ENCODE data around the gene DUSP19. TPM values are rescaled to one million over a fixed set of nuclear protein-coding genes. Genes with fewer than 3 reads are reported as not detected.
"Not testable (repeated sequence)": the region's sequence is repeated elsewhere in the genome, so short reads cannot be mapped to it uniquely, and the experiment has no call there.

Gene DUSP19
- 0.87 and 1.8 TPM in 2 replicates for total RNA-seq

DNA sequence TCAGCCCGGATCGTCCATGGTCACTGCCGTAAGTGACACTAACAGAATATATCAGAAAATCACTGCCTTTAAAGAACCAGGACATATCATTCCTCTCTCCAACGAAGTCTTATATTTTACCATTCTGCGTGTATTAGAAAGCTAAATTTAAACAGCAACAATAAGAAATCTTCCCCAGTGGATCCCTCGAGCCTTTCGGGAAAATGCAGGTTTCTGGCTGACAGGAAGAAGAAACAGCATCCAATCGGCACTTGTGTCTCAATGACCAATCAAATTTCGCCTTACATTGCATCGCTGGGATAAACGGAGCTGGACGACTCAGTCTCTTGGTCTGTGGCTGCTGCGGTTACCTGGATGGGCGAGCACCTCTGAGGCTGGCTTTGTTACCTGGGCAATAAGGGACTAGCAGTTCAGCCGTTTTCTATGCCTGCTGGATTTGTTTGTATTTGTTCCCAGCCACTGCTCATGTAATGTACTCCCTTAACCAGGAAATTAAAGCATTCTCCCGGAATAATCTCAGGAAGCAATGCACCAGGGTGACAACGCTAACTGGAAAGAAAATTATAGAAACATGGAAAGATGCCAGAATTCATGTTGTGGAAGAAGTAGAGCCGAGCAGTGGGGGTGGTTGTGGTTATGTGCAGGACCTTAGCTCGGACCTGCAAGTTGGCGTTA is at the start of gene DUSP19:
TSS of gene DUSP19 (plus strand) at position 284 of the 675 bp plus-strand sequence. CDS start at position 471, 187 bp downstream.
- DNase-seq (ENCODE audit: low read depth) = peak; percentile 98

DNA sequence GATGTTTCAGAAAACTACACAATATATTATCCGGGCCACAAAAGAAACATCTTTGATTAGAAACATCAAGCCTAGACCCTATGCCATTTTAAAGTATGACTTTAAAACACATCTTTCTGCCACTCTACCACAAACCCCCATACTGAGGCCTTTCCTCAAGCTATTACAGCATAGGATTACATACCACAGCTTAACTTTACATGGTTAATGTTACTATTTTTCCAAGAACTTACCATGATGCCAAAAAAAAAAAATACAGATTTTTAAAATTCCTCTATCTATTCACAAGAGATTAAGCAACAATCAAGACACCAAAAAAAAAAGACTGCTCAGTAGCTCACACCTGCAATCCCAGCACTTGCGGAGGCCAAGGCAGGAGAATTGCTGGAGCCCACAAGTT is 49.3 kb upstream of the DUSP19 start:
- no peak for DNase-seq (ENCODE audit: low read depth)

DNA sequence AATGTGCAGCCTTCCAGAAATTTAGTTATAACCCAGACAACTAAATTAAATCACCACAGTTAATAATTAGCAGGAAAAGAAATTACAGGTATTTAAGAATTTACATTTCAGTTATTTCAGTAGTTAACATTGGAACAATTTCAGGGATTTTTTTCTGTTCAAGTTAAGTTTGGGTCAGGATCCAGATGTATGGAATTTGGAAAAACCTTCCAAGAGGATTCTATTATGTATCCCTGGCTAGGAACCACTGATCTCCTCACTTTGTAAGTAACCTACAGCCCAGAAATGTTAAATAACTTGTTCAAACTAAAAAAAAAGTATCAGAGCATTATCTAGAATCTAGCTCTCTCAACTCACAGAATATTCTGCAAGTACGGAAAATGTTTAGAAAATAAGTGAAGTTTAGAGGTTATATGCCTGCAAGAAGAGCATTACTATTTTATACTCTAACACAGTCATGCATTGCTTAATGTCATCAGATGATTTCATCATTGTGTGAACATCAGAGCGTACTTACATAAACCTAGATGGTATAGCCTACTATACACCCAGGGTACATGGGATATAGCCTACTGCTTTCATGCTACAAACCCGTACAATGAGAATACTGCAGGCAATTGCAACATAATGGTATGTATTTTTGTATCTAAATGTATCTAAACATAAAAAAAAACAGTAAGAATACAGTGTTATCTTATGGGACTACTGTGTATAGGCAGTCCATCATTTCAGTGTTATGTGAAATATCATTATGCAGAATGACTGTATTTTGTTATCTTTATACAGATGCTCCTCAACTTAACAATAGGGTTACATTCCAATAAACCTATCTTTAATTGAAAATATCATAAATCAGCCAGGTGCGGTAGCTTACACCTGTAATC is 46.4 kb upstream of the DUSP19 start:
- DNase-seq (ENCODE audit: low read depth) = no peak

- DNase-seq (ENCODE audit: low read depth) = no peak
Measured at GRCh38 chr2:183033951-183034350, 44.6 kb upstream of the DUSP19 start.

DNA sequence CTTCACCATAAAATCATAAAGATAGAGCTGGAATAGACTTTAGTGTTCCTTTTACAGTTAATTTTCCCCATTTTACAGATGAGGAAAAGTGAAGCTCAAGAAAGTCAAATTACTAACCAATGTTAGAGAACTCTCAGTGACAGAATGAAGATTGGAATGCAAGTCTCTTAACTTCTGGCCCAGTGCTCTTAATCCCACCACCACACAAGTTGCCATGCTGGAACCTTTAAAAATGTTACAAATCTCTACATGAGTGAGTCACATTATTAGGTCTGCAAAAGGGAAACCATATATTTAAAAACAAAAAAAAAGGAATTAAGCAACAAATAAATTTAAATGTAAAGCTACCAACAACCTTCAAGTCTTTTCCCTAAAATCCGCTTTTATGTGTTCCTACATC is 43.7 kb upstream of the DUSP19 start:
- DNase-seq (ENCODE audit: low read depth) = peak; percentile 56

DNA sequence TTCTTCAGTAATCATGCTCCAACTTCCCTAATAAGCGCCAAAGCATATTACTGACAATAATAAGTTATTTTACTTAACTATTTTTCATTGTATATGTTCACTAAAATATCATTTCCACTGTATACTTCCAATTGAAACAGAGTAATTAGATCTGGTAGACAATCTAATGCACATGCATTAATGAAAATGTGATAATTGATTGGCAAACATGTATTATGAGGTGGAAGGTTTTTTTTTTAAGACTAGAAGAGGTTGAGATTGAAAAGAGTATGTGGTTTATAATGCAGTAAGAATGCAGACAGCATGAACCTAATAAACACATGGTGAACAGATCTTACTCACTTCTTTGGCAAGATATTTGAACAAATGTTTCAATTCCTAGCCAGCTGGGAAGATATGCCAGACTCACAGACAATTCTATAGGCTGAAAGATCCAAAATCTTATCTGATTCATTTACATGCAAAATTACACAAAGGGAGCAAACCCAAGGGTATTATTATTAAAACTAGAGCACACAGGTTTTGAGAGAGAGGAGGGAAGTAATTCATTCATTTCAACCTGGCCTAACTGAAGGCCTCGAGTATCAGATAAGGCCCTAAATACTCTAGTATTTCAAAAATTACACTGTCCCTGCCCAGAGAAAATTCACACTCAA is 43.1 kb upstream of the DUSP19 start:
- peak; percentile 55 for DNase-seq (ENCODE audit: low read depth)

DNA sequence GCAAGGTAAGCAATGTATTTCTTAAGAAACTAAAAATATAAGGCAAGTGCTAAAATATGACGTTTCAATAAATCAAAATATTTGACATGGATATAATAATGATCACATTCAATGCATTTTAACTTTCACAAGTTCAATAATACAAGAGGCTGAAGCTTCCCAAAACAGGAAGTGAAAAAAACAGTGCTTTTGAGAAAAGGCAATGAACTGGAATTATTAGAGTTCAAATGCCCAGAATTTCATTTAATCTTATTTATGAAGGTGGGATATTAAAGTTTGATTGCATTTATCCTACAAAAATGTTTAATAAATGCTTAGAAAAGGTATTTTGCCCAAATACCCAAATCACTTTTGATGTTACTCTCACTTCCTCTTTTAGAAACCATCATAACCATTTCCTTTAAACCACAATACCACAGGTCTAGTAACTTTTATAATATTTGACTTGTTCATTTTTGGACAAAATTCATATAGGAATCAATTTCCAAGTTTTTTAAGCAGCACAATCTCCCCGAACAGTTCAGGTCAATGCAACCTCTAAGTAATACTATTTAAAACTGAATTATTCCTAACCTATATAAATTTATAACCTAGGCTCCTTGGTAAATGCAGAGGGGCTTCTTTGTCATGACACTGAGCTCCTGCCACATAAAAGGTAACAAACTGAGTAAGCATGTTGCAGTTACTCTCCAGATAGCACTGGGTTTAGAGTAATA is 42.4 kb upstream of the DUSP19 start:
- no peak for DNase-seq (ENCODE audit: low read depth)

DNA sequence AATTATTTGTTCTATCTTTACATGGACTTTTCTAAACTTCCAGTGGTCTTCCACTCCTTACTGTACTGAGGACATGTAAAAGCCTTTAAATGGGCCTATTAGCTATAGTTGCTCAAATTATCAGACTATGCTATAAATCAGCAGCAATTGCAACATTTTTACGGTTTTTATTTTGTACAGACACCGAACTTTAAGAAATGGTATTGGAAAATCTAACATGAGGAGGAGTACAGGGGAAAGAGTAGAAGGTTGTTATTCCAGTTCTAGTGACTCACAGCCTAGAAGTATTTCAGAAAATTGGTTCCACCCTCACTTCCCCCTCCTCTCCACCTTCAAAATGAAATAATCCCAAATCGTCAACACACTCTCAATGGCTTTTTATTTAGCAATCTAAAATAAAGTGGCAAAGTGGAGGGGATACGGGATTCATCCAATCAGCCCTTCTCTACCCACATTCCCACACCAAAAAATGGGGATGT is 41.4 kb upstream of the DUSP19 start:
- DNase-seq (ENCODE audit: low read depth) = peak; percentile 66

- no peak for DNase-seq (ENCODE audit: low read depth)
Measured at GRCh38 chr2:183037553-183038340, 40.8 kb upstream of the DUSP19 start.

- peak; percentile 46 for DNase-seq (ENCODE audit: low read depth)
Measured at GRCh38 chr2:183038341-183039300, 39.9 kb upstream of the DUSP19 start, which contains the start of gene NCKAP1. TSS of gene NCKAP1 (minus strand) at chr2:183038457. CDS start at chr2:183038099, 358 bp downstream.

DNA sequence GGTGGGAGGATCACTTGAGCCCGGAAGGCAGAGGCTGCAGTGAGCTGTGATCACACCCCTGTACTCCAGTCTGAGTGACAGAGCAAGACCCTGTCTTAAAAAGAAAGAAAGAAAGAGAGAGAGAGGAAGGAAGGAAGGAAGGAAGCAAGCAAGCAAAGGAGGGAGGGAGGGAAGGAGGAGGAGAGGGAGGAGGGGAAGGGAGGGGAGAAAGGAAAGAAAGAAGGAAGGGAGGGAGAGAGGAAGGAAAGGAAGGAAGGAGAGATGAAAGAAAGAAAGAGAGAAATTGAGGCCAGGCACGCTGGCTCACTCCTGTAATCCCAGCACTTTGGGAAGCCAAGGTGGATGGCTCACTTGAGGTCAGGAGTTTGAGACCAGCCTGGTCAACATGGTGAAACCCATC is 37.9 kb upstream of the DUSP19 start:
- no peak for DNase-seq (ENCODE audit: low read depth)

GRCh38 chr2:183043580-183043979 is 35.0 kb upstream of the DUSP19 start:
- not testable (repeated sequence) for DNase-seq (ENCODE audit: low read depth)

- not testable (repeated sequence) for DNase-seq (ENCODE audit: low read depth)
Measured at GRCh38 chr2:183047486-183048125, 30.9 kb upstream of the DUSP19 start.

- DNase-seq (ENCODE audit: low read depth) = no peak
Measured at GRCh38 chr2:183049420-183049819, 29.1 kb upstream of the DUSP19 start.

DNA sequence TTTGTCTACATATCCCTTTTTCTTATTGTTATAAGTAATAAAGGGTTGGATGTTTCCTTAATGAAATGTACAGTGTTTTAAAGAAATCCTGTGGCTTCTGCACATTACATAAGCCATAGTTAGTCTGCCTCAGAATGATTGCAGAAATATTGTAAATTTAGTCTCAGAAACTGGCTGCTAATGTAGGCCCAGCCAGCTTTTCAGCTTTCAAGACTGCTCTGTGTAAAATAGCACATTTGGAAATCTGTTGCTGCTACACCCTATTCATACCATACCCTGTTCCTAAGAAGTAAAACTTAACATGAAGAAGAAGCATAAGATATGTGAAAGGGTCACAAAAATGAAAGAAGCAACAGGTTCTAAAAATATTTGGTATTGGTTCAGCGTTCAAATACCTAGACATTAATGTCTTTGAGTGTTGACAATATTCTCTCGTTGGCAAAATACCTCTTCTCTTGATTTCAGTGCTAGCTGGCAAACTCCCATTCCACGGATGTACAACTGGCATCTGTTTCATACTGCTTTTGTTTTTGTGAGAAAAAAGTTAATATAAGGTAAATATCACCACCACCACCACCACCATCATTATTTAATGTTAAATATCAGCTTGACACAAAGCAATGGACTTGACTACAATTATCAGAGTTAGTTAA is 21.1 kb upstream of the DUSP19 start:
- no peak for DNase-seq (ENCODE audit: low read depth)

DNA sequence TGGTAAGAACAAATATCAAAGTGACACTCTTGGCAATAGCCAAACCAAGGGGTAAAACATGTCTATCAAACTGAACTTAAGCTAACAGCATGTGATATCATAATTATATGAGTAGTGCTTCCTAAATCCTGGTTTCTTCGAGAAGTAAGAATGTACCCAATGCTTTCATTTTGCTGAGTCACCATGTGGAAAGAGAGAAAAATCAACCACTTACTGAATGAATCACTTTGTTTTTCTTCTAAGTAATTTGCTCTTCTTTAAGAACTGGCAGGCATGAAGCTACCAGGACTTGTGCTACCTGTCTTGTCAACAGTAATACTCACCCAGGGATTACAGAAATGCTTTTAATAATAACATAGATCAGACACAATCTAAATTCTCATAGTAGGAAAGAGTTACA is 19.0 kb upstream of the DUSP19 start:
- DNase-seq (ENCODE audit: low read depth) = peak; percentile 97

- DNase-seq (ENCODE audit: low read depth) = no peak
Measured at GRCh38 chr2:183060571-183061231, 17.8 kb upstream of the DUSP19 start.

GRCh38 chr2:183063083-183063482 is 15.5 kb upstream of the DUSP19 start:
- peak; percentile 24 for DNase-seq (ENCODE audit: low read depth)
